Measurements from ENCODE around the gene B4GALNT4.
"Not testable (repeated sequence)": the region's sequence is repeated elsewhere in the genome, so short reads cannot be mapped to it uniquely, and the experiment has no call there.

Gene B4GALNT4

GRCh38 chr11:369336-370018 is at the start of gene B4GALNT4:
Gene B4GALNT4 (plus strand): TSS chr11:369499. CDS start chr11:369804, 305 bp downstream.
- DNase-seq: peak; percentile 87

GRCh38 chr11:319888-320273 is 49.4 kb upstream of the B4GALNT4 start:
- not testable (repeated sequence) for DNase-seq

GRCh38 chr11:324156-324555 is 45.1 kb upstream of the B4GALNT4 start:
- DNase-seq: no peak

- DNase-seq: not testable (repeated sequence)
Observed at GRCh38 chr11:324593-325517, 44.4 kb upstream of the B4GALNT4 start.

GRCh38 chr11:325796-326591 is 43.3 kb upstream of the B4GALNT4 start:
- DNase-seq: no peak

- no peak for DNase-seq
Observed at GRCh38 chr11:326592-326841, 42.8 kb upstream of the B4GALNT4 start.

GRCh38 chr11:326842-327580 is 42.3 kb upstream of the B4GALNT4 start:
- DNase-seq: peak; percentile 34

GRCh38 chr11:327581-327923 is 41.7 kb upstream of the B4GALNT4 start:
- no peak for DNase-seq

- no peak for DNase-seq
Observed at GRCh38 chr11:328012-328411, 41.3 kb upstream of the B4GALNT4 start.

GRCh38 chr11:328516-329100 is 40.7 kb upstream of the B4GALNT4 start:
- not testable (repeated sequence) for DNase-seq

- no peak for DNase-seq
Observed at GRCh38 chr11:329886-330253, 39.4 kb upstream of the B4GALNT4 start.

- no peak for DNase-seq
Observed at GRCh38 chr11:330307-330693, 39.0 kb upstream of the B4GALNT4 start.

GRCh38 chr11:330694-331357 is 38.5 kb upstream of the B4GALNT4 start:
- no peak for DNase-seq

GRCh38 chr11:331358-332060 is 37.8 kb upstream of the B4GALNT4 start:
- DNase-seq: no peak

GRCh38 chr11:332651-333480 is 36.4 kb upstream of the B4GALNT4 start:
- no peak for DNase-seq

- not testable (repeated sequence) for DNase-seq
Observed at GRCh38 chr11:333616-334263, 35.6 kb upstream of the B4GALNT4 start.

GRCh38 chr11:334264-334994 is 34.9 kb upstream of the B4GALNT4 start:
- DNase-seq: no peak

- no peak for DNase-seq
Observed at GRCh38 chr11:335779-336658, 33.3 kb upstream of the B4GALNT4 start.
